ENCODE data around the gene GCLC. TPM values are rescaled to one million over a fixed set of nuclear protein-coding genes. Genes with fewer than 3 reads are reported as not detected.
"Not testable (repeated sequence)": the region's sequence is repeated elsewhere in the genome, so short reads cannot be mapped to it uniquely, and the experiment has no call there.

The GCLC gene
- polyA plus RNA-seq, 5 donors: 24.7 to 42.3 (median 39.8) TPM

- no peak for DNase-seq
These were observed 50.8 kb downstream of the GCLC start for GRCh38 chr6:53494076-53494475.

GRCh38 chr6:53493635-53494025 is 51.3 kb downstream of the GCLC start:
- no peak for DNase-seq

GRCh38 chr6:53492860-53493634 is 51.9 kb downstream of the GCLC start:
- DNase-seq: peak in 1 of 2 donors; percentile 58

- DNase-seq: no peak
These were observed 57.8 kb downstream of the GCLC start for GRCh38 chr6:53487080-53487479.

GRCh38 chr6:53486679-53487078 is 58.2 kb downstream of the GCLC start:
- DNase-seq: no peak

- peak; percentile 56 to 72 for DNase-seq
These were observed 60.2 kb downstream of the GCLC start for GRCh38 chr6:53484476-53485280.

- DNase-seq: no peak
These were observed 61.2 kb downstream of the GCLC start for GRCh38 chr6:53483423-53484353.

GRCh38 chr6:53481323-53481722 is 63.6 kb downstream of the GCLC start:
- no peak for DNase-seq

GRCh38 chr6:53480774-53481173 is 64.1 kb downstream of the GCLC start:
- DNase-seq: not testable (repeated sequence)

GRCh38 chr6:53479871-53480270 is 65.0 kb downstream of the GCLC start:
- no peak for DNase-seq

GRCh38 chr6:53476964-53477363 is 67.9 kb downstream of the GCLC start:
- no peak for DNase-seq

- DNase-seq: no peak
These were observed 70.9 kb downstream of the GCLC start for GRCh38 chr6:53474010-53474409.

GRCh38 chr6:53469163-53469562 is 75.7 kb downstream of the GCLC start:
- DNase-seq: no peak

- no peak for DNase-seq
These were observed 78.6 kb downstream of the GCLC start for GRCh38 chr6:53466257-53466656.

- DNase-seq: no peak
These were observed 79.2 kb downstream of the GCLC start for GRCh38 chr6:53465732-53466131.

GRCh38 chr6:53464927-53465460 is 79.9 kb downstream of the GCLC start:
- no peak for DNase-seq

- no peak for DNase-seq
These were observed 80.4 kb downstream of the GCLC start for GRCh38 chr6:53464483-53464882.

GRCh38 chr6:53461696-53462095 is 83.2 kb downstream of the GCLC start:
- no peak for DNase-seq

- DNase-seq: no peak
These were observed 83.8 kb downstream of the GCLC start for GRCh38 chr6:53461041-53461656.

- DNase-seq: no peak
These were observed 86.6 kb downstream of the GCLC start for GRCh38 chr6:53458105-53458866.
